Psoas muscle (tissue), 8 donors: ENCODE results near the gene STK32A. TPM values are rescaled to one million over a fixed set of nuclear protein-coding genes. Genes with fewer than 3 reads are reported as not detected.

ENCODE experiments used
- ATAC-seq, 4 donors: fragments of 200-7000 bp; cut with Tn5 transposase; one replicate each; pipeline ENCODE4 v1.9.1; 2020; ENCODE audit warnings: moderate library complexity in 3 of 4, mild to moderate bottlenecking in 2 of 4
- DNase-seq, 2 donors: peaks; one replicate each; pipeline ENCODE4 v3.0.0-alpha.2; 2020
- H3K27ac ChIP-seq: fragments of 200-600 bp; one replicate; pipeline ENCODE4 v1.8.0; 2022
- H3K27me3 ChIP-seq, 3 donors: fragments of 200-600 bp in 1 of 3; one replicate each; pipeline versions ENCODE4 v1.6.1 to v1.8.0; 2013 to 2022; ENCODE audit warnings: low read length in 2 of 3, mild to moderate bottlenecking in 2 of 3, moderate library complexity in 1 of 3; ENCODE audit not compliant: insufficient read depth in 3 of 3
- H3K36me3 ChIP-seq, 2 donors: fragments of 200-600 bp in 1 of 2; one replicate each; pipeline versions ENCODE4 v1.6.1 to v1.8.0; 2013 to 2022; ENCODE audit warnings: low read depth in 1 of 2, mild to moderate bottlenecking in 1 of 2, moderate library complexity in 1 of 2; ENCODE audit not compliant: insufficient read depth in 1 of 2
- H3K4me1 ChIP-seq: fragments of 200-600 bp; one replicate; pipeline ENCODE4 v1.8.0; 2022
- H3K4me3 ChIP-seq: fragments of 200-600 bp; one replicate; pipeline ENCODE4 v1.8.0; 2022; ENCODE audit warnings: mild to moderate bottlenecking
- H3K9me3 ChIP-seq: fragments of 200-600 bp; one replicate; pipeline ENCODE4 v1.8.0; 2022
- WGBS, 3 donors: extraction: QIAGEN DNeasy Blood & Tissue Kit; methylation state at CpG; one replicate each; pipeline versions ENCODE4 v1.1.6 to v1.1.7; 2013; 5-methylcytosine and 5-hydroxymethylcytosine counted together
- intact Hi-C, 2 donors: fragments of 100-400 bp; cut with DNase I; formaldehyde crosslinking; loops; one replicate each; pipeline versions ENCODE4 v1.11.0 to v1.14.2; 2022
- polyA plus RNA-seq, 3 donors: library from polyadenylated mRNA; stranded (reverse); fragments of 200-250 nt; gene quantifications; one replicate each; pipeline ENCODE4 v1.2.3, GENCODE V29; 2013
- total RNA-seq, 4 donors: library from RNA; stranded (reverse); fragmentation: NEBNext Ultra II Directional in 2 of 4; extraction: Animal tissue kit (Norgen Biotek cat#: 25700) in 2 of 4; gene quantifications; one replicate each; pipeline versions ENCODE4 v1.2.1 to v1.2.4, GENCODE V29; 2021 to 2023
- TF ChIP-seq, protein P1 (sequence below): fragments of 200-600 bp; IDR thresholded peaks from one replicate; pipeline ENCODE4 v1.8.0; 2022; ENCODE audit warnings: antibody characterized with exemption
- donor health status: healthy with polysubstance abuse.
- donor health status: DM: no; HTN: no; CAD: no; lungs with moderate emphysema.
- donor health status: Bipolar disorder and iron deficiency.
- donor health status: healthy.
- donor health status: DM: yes; HTN: yes; CAD: no.
- donor health status: DM: no; HTN: no; CAD: no.
- donor health status: DM: no; HTN: no; CAD: no.
- donor health status: DM: yes; HTN: yes; CAD: no.

STK32A gene
- total and polyA plus RNA-seq, 7 donors = 0.09 to 2.6 (median 0.30) TPM

DNA sequence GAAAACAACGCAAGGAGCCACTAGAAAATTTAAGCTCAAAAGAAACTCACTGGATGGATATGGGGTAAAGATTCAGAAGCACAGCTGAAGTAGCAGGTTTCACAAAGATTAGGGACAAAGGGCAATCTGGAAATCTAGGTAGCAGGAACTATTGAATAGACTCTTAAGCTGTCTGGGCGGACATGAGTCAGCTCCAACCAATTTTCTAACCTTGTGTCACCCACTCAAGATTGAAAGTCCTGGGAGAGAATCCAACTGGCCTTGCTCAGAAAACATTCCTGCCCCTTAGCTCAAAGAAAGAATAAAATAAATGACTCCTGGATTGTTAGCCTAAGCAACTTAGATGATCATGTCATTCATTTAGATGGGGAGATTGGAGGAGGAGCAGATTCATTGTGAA is 69.2 kb downstream of the STK32A start:
- TF ChIP-seq, protein P1, sequence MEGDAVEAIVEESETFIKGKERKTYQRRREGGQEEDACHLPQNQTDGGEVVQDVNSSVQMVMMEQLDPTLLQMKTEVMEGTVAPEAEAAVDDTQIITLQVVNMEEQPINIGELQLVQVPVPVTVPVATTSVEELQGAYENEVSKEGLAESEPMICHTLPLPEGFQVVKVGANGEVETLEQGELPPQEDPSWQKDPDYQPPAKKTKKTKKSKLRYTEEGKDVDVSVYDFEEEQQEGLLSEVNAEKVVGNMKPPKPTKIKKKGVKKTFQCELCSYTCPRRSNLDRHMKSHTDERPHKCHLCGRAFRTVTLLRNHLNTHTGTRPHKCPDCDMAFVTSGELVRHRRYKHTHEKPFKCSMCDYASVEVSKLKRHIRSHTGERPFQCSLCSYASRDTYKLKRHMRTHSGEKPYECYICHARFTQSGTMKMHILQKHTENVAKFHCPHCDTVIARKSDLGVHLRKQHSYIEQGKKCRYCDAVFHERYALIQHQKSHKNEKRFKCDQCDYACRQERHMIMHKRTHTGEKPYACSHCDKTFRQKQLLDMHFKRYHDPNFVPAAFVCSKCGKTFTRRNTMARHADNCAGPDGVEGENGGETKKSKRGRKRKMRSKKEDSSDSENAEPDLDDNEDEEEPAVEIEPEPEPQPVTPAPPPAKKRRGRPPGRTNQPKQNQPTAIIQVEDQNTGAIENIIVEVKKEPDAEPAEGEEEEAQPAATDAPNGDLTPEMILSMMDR = no peak
- H3K27me3 ChIP-seq = peaks cover 0 to 2% (median 0%) of the 10 kb centered on the region in 3 donors
- H3K27ac ChIP-seq = no peak overlapping the region
- H3K4me3 ChIP-seq = no peak overlapping the region
- WGBS, 3 donors = 80 to 87% (median 83%) methylated on average over 2 of the region's 2 CpGs
- no peak for DNase-seq
- intact Hi-C loops = no loop called here
- ATAC-seq = no peak
- no peaks in the 10 kb centered on the region for H3K4me1 ChIP-seq
- H3K36me3 ChIP-seq = no peaks in the 10 kb centered on the region
- no peaks in the 10 kb centered on the region for H3K9me3 ChIP-seq

DNA sequence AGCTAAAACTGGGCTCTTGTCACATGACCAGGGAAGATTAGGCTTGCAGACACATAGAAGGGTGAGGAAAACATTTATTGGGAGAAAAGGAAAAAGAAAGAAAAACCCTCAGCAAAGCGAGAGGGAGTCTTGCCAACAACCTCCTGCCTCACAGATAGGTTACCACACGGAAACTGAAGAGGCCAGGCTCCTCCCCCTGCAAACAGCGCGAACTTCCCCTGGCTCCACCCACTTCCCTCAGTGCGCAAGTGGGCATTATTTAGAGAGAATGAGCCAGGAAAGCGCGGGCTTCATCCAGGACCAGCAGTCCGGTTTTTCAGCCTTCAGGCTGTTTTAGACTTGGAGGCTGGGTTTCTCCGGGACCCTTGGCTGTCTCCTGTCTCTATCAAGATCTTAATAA is 70.3 kb downstream of the STK32A start:
- Histone ChIP-seq H3K27ac (no peak overlapping the region), H3K36me3 (no peaks in the 10 kb centered on the region), H3K4me1 (no peaks in the 10 kb centered on the region), H3K4me3 (no peak overlapping the region), H3K27me3 (peaks cover 0 to 2% (median 0%) of the 10 kb centered on the region in 3 donors), H3K9me3 (no peaks in the 10 kb centered on the region)
- DNase-seq = no peak
- no peak for ATAC-seq
- TF ChIP-seq, protein P1 = no peak
- intact Hi-C loops = no loop called here
- WGBS, 3 donors = 88 to 91% (median 89%) methylated on average over 9 of the region's 9 CpGs

DNA sequence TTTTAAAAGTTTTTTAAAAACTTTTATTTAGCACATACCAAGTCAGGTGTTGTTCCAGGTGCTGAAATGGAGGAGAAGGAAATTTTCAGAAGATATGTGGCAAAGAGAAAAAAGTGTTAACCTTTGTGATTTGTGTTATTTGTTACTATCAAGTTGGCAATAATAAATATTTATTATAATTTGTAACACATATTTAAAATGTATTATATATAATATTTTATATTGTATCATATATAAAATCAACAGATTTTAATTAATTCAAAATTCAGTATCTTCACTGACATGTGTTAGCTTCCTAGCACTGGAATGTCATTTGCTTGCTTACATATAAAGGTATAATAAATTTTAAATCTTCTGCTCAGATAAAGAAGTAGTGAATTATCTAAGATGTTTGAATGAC is 71.5 kb downstream of the STK32A start:
- Histone ChIP-seq H3K4me3 (no peak overlapping the region), H3K27ac (no peak overlapping the region), H3K36me3 (no peaks in the 10 kb centered on the region), H3K4me1 (no peaks in the 10 kb centered on the region), H3K9me3 (no peaks in the 10 kb centered on the region), H3K27me3 (peaks cover 0 to 2% (median 0%) of the 10 kb centered on the region in 3 donors)
- TF ChIP-seq, protein P1 = no peak
- intact Hi-C loops = no loop called here
- ATAC-seq (no peak), DNase-seq (no peak)

DNA sequence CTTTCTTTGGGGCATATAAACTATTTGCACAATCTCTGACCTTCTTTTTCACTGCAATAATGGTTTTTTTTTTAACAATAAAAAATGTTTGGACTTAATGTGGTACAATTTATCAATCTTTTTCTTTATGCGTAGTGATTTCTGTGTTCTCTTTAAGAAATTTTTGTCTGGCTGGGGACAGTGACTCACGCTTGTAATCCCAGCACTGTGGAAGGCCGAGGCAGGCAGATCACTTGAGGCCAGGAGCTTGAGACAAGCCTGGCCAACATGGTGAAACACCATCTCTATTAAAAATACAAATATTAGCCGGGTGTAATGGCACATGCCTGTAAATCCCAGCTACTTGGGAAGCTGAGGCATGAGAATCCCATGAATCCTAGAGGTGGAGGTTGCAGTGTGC is 72.3 kb downstream of the STK32A start:
- WGBS, 3 donors = 44 to 83% (median 47%) methylated on average over 4 of the region's 4 CpGs
- DNase-seq (no peak), ATAC-seq (no peak)
- no peak overlapping the region for H3K27ac ChIP-seq
- no peak overlapping the region for H3K4me3 ChIP-seq
- no peaks in the 10 kb centered on the region for H3K9me3 ChIP-seq
- no peaks in the 10 kb centered on the region for H3K4me1 ChIP-seq
- H3K36me3 ChIP-seq = no peaks in the 10 kb centered on the region
- no peaks in the 10 kb centered on the region for H3K27me3 ChIP-seq
- TF ChIP-seq, protein P1 = no peak
- intact Hi-C loops = no loop called here

DNA sequence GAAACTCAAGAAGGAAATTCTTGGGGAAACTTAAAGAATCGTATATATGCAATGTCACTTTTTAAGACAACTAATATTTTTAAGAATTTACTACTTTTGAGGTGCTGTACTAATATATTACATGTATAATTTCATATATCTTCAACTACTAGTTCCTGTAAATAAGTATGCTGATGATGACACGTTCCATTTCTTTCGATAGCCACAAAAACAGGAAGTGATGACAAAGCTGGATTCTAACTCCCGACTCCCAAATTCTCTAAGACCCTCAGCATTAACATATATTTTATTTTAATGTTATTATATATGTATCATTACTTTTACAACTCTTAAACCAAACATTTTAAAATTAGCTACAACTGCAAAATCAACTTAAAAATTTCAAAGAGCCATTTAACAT is 74.8 kb downstream of the STK32A start:
- Histone ChIP-seq H3K4me1 (no peaks in the 10 kb centered on the region), H3K27ac (no peak overlapping the region), H3K4me3 (no peak overlapping the region), H3K9me3 (no peaks in the 10 kb centered on the region), H3K27me3 (no peaks in the 10 kb centered on the region), H3K36me3 (no peaks in the 10 kb centered on the region)
- TF ChIP-seq, protein P1 = no peak
- intact Hi-C loops = no loop called here
- ATAC-seq = no peak
- no peak for DNase-seq
- 69% methylated on average over 4 of the region's 4 CpGs for WGBS, 3 donors
